GM21786 (cell line): ENCODE measurements around the gene CELA3B.
"Not testable (repeated sequence)": the region's sequence is repeated elsewhere in the genome, so short reads cannot be mapped to it uniquely, and the experiment has no call there.

Experiments used
- ATAC-seq: cut with Tn5 transposase; IDR thresholded peaks from one replicate; pipeline ENCODE4 v1.9.1; 2021; ENCODE audit not compliant: unreplicated experiment

CELA3B gene

GRCh38 chr1:21974699-21975098, 2.1 kb upstream of the CELA3B start:
- not testable (repeated sequence) for ATAC-seq

- ATAC-seq: not testable (repeated sequence)
These were observed 1.5 kb upstream of the CELA3B start for GRCh38 chr1:21975296-21975695.

GRCh38 chr1:21978209-21978608, 1.4 kb downstream of the CELA3B start:
- not testable (repeated sequence) for ATAC-seq

GRCh38 chr1:21980515-21981220, 3.8 kb downstream of the CELA3B start:
- ATAC-seq: not testable (repeated sequence)

- not testable (repeated sequence) for ATAC-seq
These were observed 4.4 kb downstream of the CELA3B start for GRCh38 chr1:21981253-21981652.

GRCh38 chr1:21982122-21982521, 5.3 kb downstream of the CELA3B start:
- ATAC-seq: not testable (repeated sequence)

- not testable (repeated sequence) for ATAC-seq
These were observed 6.7 kb downstream of the CELA3B start for GRCh38 chr1:21983539-21983938.

GRCh38 chr1:21985893-21986292, 9.1 kb downstream of the CELA3B start:
- ATAC-seq: not testable (repeated sequence)

- ATAC-seq: not testable (repeated sequence)
These were observed 9.6 kb downstream of the CELA3B start for GRCh38 chr1:21986386-21986785.

- not testable (repeated sequence) for ATAC-seq
These were observed 13.0 kb downstream of the CELA3B start for GRCh38 chr1:21989672-21990393.

GRCh38 chr1:21992186-21992585, 15.4 kb downstream of the CELA3B start:
- ATAC-seq: not testable (repeated sequence)

- ATAC-seq: not testable (repeated sequence)
These were observed 17.9 kb downstream of the CELA3B start for GRCh38 chr1:21994716-21995115.

- not testable (repeated sequence) for ATAC-seq
These were observed 19.8 kb downstream of the CELA3B start for GRCh38 chr1:21996663-21996970.

GRCh38 chr1:21997891-21998623, 21.2 kb downstream of the CELA3B start:
- ATAC-seq: not testable (repeated sequence)

GRCh38 chr1:21998624-21999294, 21.9 kb downstream of the CELA3B start:
- not testable (repeated sequence) for ATAC-seq

GRCh38 chr1:21999645-22000044, 22.8 kb downstream of the CELA3B start:
- ATAC-seq: not testable (repeated sequence)

- ATAC-seq: no peak
These were observed 24.6 kb downstream of the CELA3B start, which contains the start of gene CELA3A for GRCh38 chr1:22001409-22001808. TSS of gene CELA3A (plus strand) at chr1:22001657. CDS start at chr1:22001675, 18 bp downstream.

- not testable (repeated sequence) for ATAC-seq
These were observed 25.6 kb downstream of the CELA3B start for GRCh38 chr1:22002461-22002860.

GRCh38 chr1:22002875-22003274, 26.1 kb downstream of the CELA3B start:
- not testable (repeated sequence) for ATAC-seq

GRCh38 chr1:22003959-22004358, 27.1 kb downstream of the CELA3B start:
- ATAC-seq: not testable (repeated sequence)
